Measurements from ENCODE around the gene ZNF414.

ZNF414 gene

DNA sequence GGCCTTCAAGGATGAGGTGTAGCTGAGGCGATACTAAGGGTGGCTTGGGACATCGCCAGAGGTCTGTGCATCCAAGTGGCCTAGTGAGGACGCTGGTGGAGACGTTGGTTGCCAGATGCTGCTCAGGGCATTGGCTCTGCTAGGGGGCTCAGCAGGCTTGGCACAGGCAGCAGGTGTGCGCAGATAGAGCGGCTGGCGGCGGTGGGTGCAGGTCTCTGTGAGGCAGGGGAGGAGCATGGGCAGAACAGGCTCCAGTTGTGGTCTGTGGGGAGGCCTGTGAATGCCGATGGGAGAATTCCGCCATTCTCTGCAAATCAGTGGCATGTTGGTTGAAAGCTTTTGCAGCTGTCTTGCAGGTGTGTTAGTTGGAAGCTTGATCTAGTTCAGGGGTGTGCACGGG, 32.8 kb downstream of the ZNF414 start:
- no peaks in the 10 kb centered on the region for H3K27me3 ChIP-seq (ENCODE audit: control insufficient read depth, insufficient read depth, low read length)
- 0 out of 2 replicates have a peak, but pooled peaks cover 6% of the 10 kb centered on the region for H3K4me1 ChIP-seq (ENCODE audit: control insufficient read depth, insufficient read depth, low read length)
- peaks cover 87% of the 10 kb centered on the region for H3K36me3 ChIP-seq (ENCODE audit: control insufficient read depth, insufficient read depth, low read length)
- H3K9ac ChIP-seq (ENCODE audit: low read depth, low read length): no peak overlapping the region
- H3K4me3 ChIP-seq (ENCODE audit: low read depth, low read length): no peak overlapping the region
- H3K9me3 ChIP-seq (ENCODE audit: control insufficient read depth, insufficient read depth, low read length): no peaks in the 10 kb centered on the region
- no peak overlapping the region for H3K27ac ChIP-seq (ENCODE audit: low read depth, low read length)

DNA sequence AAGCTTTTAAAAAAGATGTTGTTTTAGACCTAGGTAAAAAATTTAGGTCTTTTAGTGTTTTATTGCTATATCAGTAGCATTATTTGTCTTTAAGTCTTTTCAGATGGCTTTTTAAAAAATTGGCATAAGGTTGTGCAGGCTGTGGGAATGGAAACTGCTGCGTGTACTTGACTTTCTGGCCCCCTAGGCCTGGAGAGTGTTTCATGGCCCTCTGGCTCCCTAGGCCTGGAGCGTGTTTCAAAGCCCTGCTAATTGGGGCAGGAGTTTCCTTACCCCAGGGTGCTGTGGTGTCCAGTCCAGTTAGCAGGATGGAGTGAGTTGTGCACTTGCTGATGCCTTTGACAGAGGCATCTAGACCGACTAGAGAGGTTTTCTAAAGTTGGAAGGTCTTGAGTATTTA, 35.4 kb downstream of the ZNF414 start:
- H3K27me3 ChIP-seq (ENCODE audit: control insufficient read depth, insufficient read depth, low read length): no peaks in the 10 kb centered on the region
- no peak overlapping the region for H3K4me3 ChIP-seq (ENCODE audit: low read depth, low read length)
- H3K9me3 ChIP-seq (ENCODE audit: control insufficient read depth, insufficient read depth, low read length): no peaks in the 10 kb centered on the region
- peaks cover 91% of the 10 kb centered on the region for H3K36me3 ChIP-seq (ENCODE audit: control insufficient read depth, insufficient read depth, low read length)
- H3K27ac ChIP-seq (ENCODE audit: low read depth, low read length): no peak overlapping the region
- H3K9ac ChIP-seq (ENCODE audit: low read depth, low read length): no peak overlapping the region
- H3K4me1 ChIP-seq (ENCODE audit: control insufficient read depth, insufficient read depth, low read length): 0 out of 2 replicates have a peak, but pooled peaks cover 6% of the 10 kb centered on the region

DNA sequence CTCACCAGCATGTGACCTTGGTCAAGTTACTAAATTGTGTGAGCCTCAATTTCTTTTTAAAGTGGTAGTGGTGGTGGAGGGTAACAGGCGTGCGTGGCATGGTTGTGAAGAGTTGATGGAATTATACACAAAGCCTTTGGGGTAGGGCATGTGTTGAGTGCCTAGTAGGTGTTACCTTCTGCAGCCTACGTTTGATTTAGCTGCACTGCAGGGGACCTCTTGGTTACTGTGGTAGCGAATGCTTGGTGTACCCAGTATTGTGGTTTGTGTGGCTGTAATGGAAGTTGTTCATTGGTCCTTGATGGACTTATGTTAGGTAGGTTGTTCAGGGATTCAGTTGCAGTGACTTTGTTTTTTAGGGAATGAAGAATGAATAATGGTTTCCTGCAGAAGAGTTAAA, 36.1 kb downstream of the ZNF414 start:
- Histone ChIP-seq H3K9me3 (ENCODE audit: control insufficient read depth, insufficient read depth, low read length) (no peaks in the 10 kb centered on the region), H3K9ac (ENCODE audit: low read depth, low read length) (no peak overlapping the region), H3K4me1 (ENCODE audit: control insufficient read depth, insufficient read depth, low read length) (0 out of 2 replicates have a peak, but pooled peaks cover 6% of the 10 kb centered on the region), H3K27ac (ENCODE audit: low read depth, low read length) (no peak overlapping the region), H3K36me3 (ENCODE audit: control insufficient read depth, insufficient read depth, low read length) (peaks cover 91% of the 10 kb centered on the region), H3K27me3 (ENCODE audit: control insufficient read depth, insufficient read depth, low read length) (no peaks in the 10 kb centered on the region), H3K4me3 (ENCODE audit: low read depth, low read length) (no peak overlapping the region)

DNA sequence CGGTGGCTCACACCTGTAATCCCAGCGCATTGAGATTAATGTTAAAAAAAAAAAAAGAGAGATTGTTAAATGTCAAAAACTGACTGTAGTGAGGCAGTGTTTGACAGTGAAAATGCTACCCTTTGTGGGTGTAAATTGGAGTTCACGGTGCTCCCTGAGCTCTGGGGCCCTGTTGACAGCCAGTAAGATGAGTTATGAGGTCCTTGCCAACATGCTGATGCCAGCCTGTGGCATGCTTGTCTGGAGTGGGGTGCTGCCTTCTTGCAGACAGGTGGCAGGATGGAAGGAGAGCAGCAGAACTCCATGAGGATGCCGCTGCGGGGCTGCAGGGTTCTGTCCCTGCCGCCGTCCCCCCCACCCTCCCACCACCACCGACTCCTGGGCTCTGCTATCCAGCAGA, 37.4 kb downstream of the ZNF414 start:
- H3K9me3 ChIP-seq (ENCODE audit: control insufficient read depth, insufficient read depth, low read length): no peaks in the 10 kb centered on the region
- H3K27me3 ChIP-seq (ENCODE audit: control insufficient read depth, insufficient read depth, low read length): no peaks in the 10 kb centered on the region
- 0 out of 2 replicates have a peak, but pooled peaks cover 6% of the 10 kb centered on the region for H3K4me1 ChIP-seq (ENCODE audit: control insufficient read depth, insufficient read depth, low read length)
- H3K27ac ChIP-seq (ENCODE audit: low read depth, low read length): no peak overlapping the region
- no peak overlapping the region for H3K4me3 ChIP-seq (ENCODE audit: low read depth, low read length)
- H3K9ac ChIP-seq (ENCODE audit: low read depth, low read length): no peak overlapping the region
- peaks cover 93% of the 10 kb centered on the region for H3K36me3 ChIP-seq (ENCODE audit: control insufficient read depth, insufficient read depth, low read length)

DNA sequence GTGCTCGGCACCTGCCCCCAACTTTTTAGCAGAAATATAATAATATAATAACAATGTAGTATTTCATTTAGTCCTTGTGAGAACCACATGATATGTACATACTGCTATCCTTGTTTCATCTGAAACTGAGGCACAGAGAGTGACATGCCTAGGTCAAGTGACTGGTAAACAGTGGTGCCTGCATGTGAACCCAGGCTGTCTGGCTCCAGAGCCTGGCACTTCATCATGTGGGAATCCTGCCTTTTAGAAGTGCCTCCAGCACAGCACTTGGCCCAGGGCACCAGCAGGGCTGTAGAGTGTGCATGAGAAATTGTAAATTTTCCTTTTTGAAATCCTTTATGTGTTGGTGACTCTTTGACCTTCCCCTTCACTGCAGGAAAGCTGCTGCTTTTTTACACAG, 39.0 kb downstream of the ZNF414 start:
- Histone ChIP-seq H3K4me1 (ENCODE audit: control insufficient read depth, insufficient read depth, low read length) (no peaks in the 10 kb centered on the region), H3K27me3 (ENCODE audit: control insufficient read depth, insufficient read depth, low read length) (no peaks in the 10 kb centered on the region), H3K4me3 (ENCODE audit: low read depth, low read length) (no peak overlapping the region), H3K27ac (ENCODE audit: low read depth, low read length) (no peak overlapping the region), H3K36me3 (ENCODE audit: control insufficient read depth, insufficient read depth, low read length) (peaks cover 95% of the 10 kb centered on the region), H3K9ac (ENCODE audit: low read depth, low read length) (no peak overlapping the region), H3K9me3 (ENCODE audit: control insufficient read depth, insufficient read depth, low read length) (no peaks in the 10 kb centered on the region)

DNA sequence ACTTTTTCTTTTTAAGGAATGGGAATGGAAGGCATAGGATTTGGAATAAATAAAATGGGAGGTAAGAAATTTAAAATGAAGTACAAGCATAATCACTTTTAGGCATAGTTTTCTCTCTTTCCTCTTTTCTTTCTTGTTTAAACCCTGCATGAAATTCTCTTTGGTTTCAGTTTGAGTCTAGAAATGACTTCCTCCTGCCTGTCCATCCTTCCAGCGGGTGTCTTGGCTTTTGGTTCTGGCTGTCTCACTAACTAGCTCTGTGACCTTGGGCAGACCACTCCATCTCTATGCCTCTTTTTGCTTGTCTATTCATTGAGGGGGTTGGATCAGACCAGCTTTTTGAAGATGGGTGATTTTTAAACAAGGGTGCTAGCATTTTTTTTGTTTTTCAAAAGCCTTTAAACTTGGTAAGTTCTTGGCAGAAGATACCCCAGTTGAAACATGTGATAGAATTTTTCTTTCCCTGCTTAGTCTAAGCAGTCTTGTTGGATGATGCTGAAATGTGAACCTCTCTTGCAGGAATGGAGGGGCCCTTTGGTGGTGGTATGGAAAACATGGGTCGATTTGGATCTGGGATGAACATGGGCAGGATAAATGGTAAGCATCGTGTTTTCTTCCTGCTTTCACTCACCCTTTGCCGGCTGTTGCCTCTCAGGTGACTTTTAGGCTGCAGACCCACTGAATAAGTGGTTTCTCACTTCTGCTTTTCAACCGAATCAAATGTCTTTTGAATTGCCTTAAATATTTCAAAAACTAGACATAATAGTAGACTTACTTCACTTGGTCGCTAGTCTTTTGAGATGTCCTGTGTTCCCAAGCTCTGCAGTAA, 40.1 kb downstream of the ZNF414 start:
- Histone ChIP-seq H3K27ac (ENCODE audit: low read depth, low read length) (no peak overlapping the region), H3K4me3 (ENCODE audit: low read depth, low read length) (no peak overlapping the region), H3K9ac (ENCODE audit: low read depth, low read length) (no peak overlapping the region), H3K27me3 (ENCODE audit: control insufficient read depth, insufficient read depth, low read length) (no peaks in the 10 kb centered on the region), H3K36me3 (ENCODE audit: control insufficient read depth, insufficient read depth, low read length) (peaks cover 100% of the 10 kb centered on the region), H3K9me3 (ENCODE audit: control insufficient read depth, insufficient read depth, low read length) (no peaks in the 10 kb centered on the region), H3K4me1 (ENCODE audit: control insufficient read depth, insufficient read depth, low read length) (no peaks in the 10 kb centered on the region)

DNA sequence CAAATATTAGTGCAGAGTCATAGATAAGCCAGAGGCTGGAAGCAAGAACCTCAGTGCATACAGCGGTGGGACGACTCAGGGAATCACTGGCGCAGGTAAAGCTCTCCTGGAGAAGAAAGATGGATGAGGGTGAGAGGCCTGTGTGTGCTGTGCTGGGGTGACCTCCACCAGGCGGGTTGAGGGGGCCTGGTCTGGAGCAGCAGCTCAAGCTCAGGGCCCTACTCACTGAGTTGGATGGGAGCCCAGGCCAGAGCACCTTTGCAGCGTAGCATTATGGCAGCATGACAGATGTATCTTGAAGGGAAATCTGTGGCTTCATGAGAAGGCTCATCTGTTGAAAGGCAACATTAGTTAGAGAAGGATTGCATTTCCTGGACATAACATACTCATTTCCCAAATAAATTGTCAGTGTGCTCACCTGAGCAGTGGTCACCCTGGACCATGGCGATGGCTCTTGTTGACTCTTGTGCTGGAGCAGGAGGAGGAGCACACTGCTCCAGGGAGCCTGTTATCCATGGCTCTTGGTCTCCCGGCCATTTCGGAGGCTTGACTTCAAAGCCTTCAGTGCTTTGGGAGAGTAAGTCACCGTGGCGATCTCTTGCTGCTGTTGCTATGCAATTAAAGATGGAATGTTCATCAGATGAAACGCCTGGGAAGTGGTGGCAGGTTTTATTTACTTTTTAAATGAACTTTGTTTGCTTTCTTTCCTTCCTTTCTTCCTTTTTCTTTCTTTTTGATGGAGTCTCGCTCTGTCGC, 44.2 kb downstream of the ZNF414 start:
- Histone ChIP-seq H3K9me3 (ENCODE audit: control insufficient read depth, insufficient read depth, low read length) (no peaks in the 10 kb centered on the region), H3K4me3 (ENCODE audit: low read depth, low read length) (no peak overlapping the region), H3K9ac (ENCODE audit: low read depth, low read length) (no peak overlapping the region), H3K36me3 (ENCODE audit: control insufficient read depth, insufficient read depth, low read length) (peaks cover 99% of the 10 kb centered on the region), H3K27ac (ENCODE audit: low read depth, low read length) (no peak overlapping the region), H3K4me1 (ENCODE audit: control insufficient read depth, insufficient read depth, low read length) (no peaks in the 10 kb centered on the region), H3K27me3 (ENCODE audit: control insufficient read depth, insufficient read depth, low read length) (no peaks in the 10 kb centered on the region)

DNA sequence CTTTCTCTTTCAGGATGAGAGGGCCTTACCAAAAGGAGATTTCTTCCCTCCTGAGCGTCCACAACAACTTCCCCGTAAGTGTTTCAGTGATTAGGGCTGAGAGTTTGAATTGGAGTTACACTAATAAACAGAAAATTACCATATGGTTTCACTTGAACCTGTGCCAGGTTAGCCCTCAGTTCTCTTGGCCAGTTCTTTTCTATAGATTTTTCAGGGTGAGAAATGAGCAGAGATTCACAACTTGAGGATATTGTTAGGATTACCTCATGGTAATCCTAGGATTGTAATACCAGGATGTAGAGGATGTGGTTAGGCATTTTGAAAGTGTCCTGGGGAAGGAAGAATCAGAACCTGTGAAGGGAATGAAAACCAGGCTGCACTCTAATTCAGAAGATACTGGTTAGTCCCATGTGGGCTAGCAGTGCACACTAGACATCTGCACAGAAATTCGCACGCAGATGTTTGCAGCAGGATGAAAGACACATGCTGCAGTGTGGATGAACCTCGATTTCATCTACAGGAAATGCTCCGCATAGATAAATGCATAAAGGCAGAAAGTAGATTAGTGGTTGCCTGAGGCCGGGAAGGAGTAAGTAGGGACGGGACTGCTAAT, 45.1 kb downstream of the ZNF414 start:
- no peak overlapping the region for H3K9ac ChIP-seq (ENCODE audit: low read depth, low read length)
- H3K36me3 ChIP-seq (ENCODE audit: control insufficient read depth, insufficient read depth, low read length): peaks cover 99% of the 10 kb centered on the region
- no peaks in the 10 kb centered on the region for H3K9me3 ChIP-seq (ENCODE audit: control insufficient read depth, insufficient read depth, low read length)
- no peaks in the 10 kb centered on the region for H3K4me1 ChIP-seq (ENCODE audit: control insufficient read depth, insufficient read depth, low read length)
- H3K4me3 ChIP-seq (ENCODE audit: low read depth, low read length): no peak overlapping the region
- H3K27me3 ChIP-seq (ENCODE audit: control insufficient read depth, insufficient read depth, low read length): no peaks in the 10 kb centered on the region
- H3K27ac ChIP-seq (ENCODE audit: low read depth, low read length): no peak overlapping the region

DNA sequence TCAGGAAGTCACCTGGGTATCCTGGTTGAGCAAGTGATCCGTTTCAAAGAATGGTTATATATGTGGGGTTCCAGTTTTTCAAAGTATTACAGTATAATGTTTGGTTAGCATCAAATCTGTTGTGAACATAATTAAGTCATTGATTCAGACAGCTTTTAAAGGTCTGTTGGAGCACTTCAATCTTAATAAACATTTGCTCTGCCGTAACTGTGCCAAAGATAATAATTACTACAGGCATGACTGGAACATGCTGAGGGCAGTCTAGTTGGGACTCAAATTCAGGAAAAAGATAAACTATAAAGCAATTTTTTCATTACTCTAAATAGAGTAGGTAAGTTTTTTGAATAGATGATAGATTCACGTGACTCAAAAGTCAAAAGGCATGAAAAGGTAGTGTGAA, 45.8 kb downstream of the ZNF414 start:
- Histone ChIP-seq H3K36me3 (ENCODE audit: control insufficient read depth, insufficient read depth, low read length) (peaks cover 99% of the 10 kb centered on the region), H3K27me3 (ENCODE audit: control insufficient read depth, insufficient read depth, low read length) (no peaks in the 10 kb centered on the region), H3K27ac (ENCODE audit: low read depth, low read length) (no peak overlapping the region), H3K4me1 (ENCODE audit: control insufficient read depth, insufficient read depth, low read length) (no peaks in the 10 kb centered on the region), H3K9ac (ENCODE audit: low read depth, low read length) (no peak overlapping the region), H3K4me3 (ENCODE audit: low read depth, low read length) (no peak overlapping the region), H3K9me3 (ENCODE audit: control insufficient read depth, insufficient read depth, low read length) (no peaks in the 10 kb centered on the region)

DNA sequence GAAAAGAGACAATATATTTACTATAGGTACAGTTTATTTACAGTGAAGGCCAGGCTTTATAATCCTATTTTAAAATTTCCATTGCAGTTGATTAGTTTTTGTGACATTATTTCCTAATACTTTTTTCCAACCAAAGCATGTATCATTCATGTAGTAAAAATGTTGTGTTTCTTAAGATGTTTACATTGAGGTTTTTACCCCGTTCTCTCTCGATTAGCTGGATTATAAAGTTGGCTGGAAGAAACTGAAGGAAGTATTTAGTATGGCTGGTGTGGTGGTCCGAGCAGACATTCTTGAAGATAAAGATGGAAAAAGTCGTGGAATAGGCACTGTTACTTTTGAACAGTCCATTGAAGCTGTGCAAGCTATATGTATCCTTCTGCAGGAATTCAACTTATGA, 47.9 kb downstream of the ZNF414 start:
- H3K27me3 ChIP-seq (ENCODE audit: control insufficient read depth, insufficient read depth, low read length): no peaks in the 10 kb centered on the region
- H3K9ac ChIP-seq (ENCODE audit: low read depth, low read length): no peak overlapping the region
- no peaks in the 10 kb centered on the region for H3K9me3 ChIP-seq (ENCODE audit: control insufficient read depth, insufficient read depth, low read length)
- H3K36me3 ChIP-seq (ENCODE audit: control insufficient read depth, insufficient read depth, low read length): peaks cover 97% of the 10 kb centered on the region
- no peak overlapping the region for H3K4me3 ChIP-seq (ENCODE audit: low read depth, low read length)
- no peak overlapping the region for H3K27ac ChIP-seq (ENCODE audit: low read depth, low read length)
- peaks cover 12% of the 10 kb centered on the region for H3K4me1 ChIP-seq (ENCODE audit: control insufficient read depth, insufficient read depth, low read length)

DNA sequence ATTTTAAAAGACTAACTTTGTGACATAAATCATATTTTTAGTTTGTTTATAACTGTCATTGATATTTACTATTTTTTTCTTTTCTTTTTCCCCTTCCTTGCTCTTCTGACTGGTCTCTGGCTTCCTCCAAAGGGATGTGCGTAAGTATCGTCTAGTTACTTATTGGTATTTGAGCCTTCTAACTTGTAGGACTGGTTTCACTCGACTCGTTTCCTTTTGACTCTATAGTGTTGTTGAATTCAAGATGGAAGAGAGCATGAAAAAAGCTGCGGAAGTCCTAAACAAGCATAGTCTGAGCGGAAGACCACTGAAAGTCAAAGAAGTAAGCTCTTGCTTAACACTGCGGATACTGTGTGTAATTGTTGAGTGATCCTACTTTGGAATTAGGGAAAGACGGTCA, 50.6 kb downstream of the ZNF414 start:
- Histone ChIP-seq H3K9me3 (ENCODE audit: control insufficient read depth, insufficient read depth, low read length) (no peaks in the 10 kb centered on the region), H3K36me3 (ENCODE audit: control insufficient read depth, insufficient read depth, low read length) (peaks cover 96% of the 10 kb centered on the region), H3K9ac (ENCODE audit: low read depth, low read length) (no peak overlapping the region), H3K27ac (ENCODE audit: low read depth, low read length) (no peak overlapping the region), H3K4me1 (ENCODE audit: control insufficient read depth, insufficient read depth, low read length) (peaks cover 37% of the 10 kb centered on the region), H3K4me3 (ENCODE audit: low read depth, low read length) (no peak overlapping the region), H3K27me3 (ENCODE audit: control insufficient read depth, insufficient read depth, low read length) (no peaks in the 10 kb centered on the region)
